T-cell (primary cell): Measurements from ENCODE around the gene NYAP1. TPM values are rescaled to one million over a fixed set of nuclear protein-coding genes. Genes with fewer than 3 reads are reported as not detected.

Experiments used
- ATAC-seq, 4 experiments: fragments of 200-7000 bp in 3 of 4; fragments of 150-1000 bp in 1 of 4; cut with Tn5 transposase; replicated peaks in 1 of 4; 1 replicate in 3 of 4; 2 replicates in 1 of 4; pipeline ENCODE4 v1.10.0; 2021; ENCODE audit warnings: moderate library complexity in 3 of 4, mild to moderate bottlenecking in 2 of 4, moderate number of reproducible peaks in 1 of 4
- CTCF ChIA-PET, 2 donors: fragments of 300-600 bp; sonication (Branson Sonifier 250); formaldehyde crosslinking; loops; one replicate each; lab custom pipeline; 2022; ENCODE audit warnings: antibody characterized with exemption in 2 of 2; lab: Charles Lee
- POLR2A ChIA-PET, 2 donors: fragments of 300-600 bp; sonication (Branson Sonifier 250); formaldehyde crosslinking; loops; one replicate each; lab custom pipeline; 2022; ENCODE audit warnings: antibody characterized with exemption in 2 of 2; lab: Charles Lee
- DNase-seq, 35 experiments: peaks; one replicate each; pipeline versions ENCODE4 v3.0.0 to v3.0.0-alpha.2; 2013 to 2023
- H3K27ac ChIP-seq: one replicate; pipeline ENCODE4 v1.5.1; 2013; ENCODE audit warnings: low read length
- H3K27me3 ChIP-seq, 2 experiments: replicated peaks in 1 of 2; 1 replicate in 1 of 2; 2 replicates in 1 of 2; pipeline versions ENCODE4 v1.6.1 to v1.7.0; 2013; ENCODE audit warnings: low read length in 1 of 2, mixed read lengths in 1 of 2; ENCODE audit not compliant: control insufficient read depth in 2 of 2, insufficient read depth in 2 of 2; ENCODE audit errors: extremely low read depth in 1 of 2
- H3K36me3 ChIP-seq, 2 donors: 1 replicate in 1 of 2; 2 replicates in 1 of 2; pipeline versions ENCODE4 v1.6.1 to v1.7.0; 2013; ENCODE audit warnings: low read length in 1 of 2; ENCODE audit not compliant: control insufficient read depth in 2 of 2, insufficient read depth in 1 of 2; ENCODE audit errors: extremely low read depth in 1 of 2
- H3K4me1 ChIP-seq, 2 experiments: 1 replicate in 1 of 2; 2 replicates in 1 of 2; pipeline versions ENCODE4 v1.6.1 to v1.7.0; 2013; ENCODE audit warnings: low read length in 2 of 2, mixed read lengths in 1 of 2; ENCODE audit not compliant: insufficient read depth in 2 of 2, control insufficient read depth in 1 of 2; ENCODE audit errors: extremely low read depth in 1 of 2
- H3K4me3 ChIP-seq, 2 donors: 1 replicate in 1 of 2; 2 replicates in 1 of 2; pipeline versions ENCODE4 v1.5.1 to v1.7.0; 2013; ENCODE audit warnings: mild to moderate bottlenecking in 2 of 2, low read length in 1 of 2, moderate library complexity in 1 of 2; ENCODE audit not compliant: control insufficient read depth in 1 of 2; ENCODE audit errors: extremely low read depth in 1 of 2
- H3K9me3 ChIP-seq: 2 replicates; pipeline ENCODE4 v1.7.0; 2013
- H3K27ac Mint-ChIP-seq, 2 donors: one replicate each; pipeline ENCODE4 v1.8.0; 2020 to 2021; ENCODE audit warnings: mild to moderate bottlenecking in 2 of 2, mixed read lengths in 2 of 2
- H3K27me3 Mint-ChIP-seq, 2 donors: one replicate each; pipeline ENCODE4 v1.8.0; 2021 to 2022; ENCODE audit warnings: mixed read lengths in 2 of 2
- H3K36me3 Mint-ChIP-seq: one replicate; pipeline ENCODE4 v1.8.0; 2021; ENCODE audit warnings: mixed read lengths
- H3K4me1 Mint-ChIP-seq, 3 donors: one replicate each; pipeline ENCODE4 v1.8.0; 2020 to 2022; ENCODE audit warnings: mixed read lengths in 3 of 3, mild to moderate bottlenecking in 1 of 3
- H3K4me3 Mint-ChIP-seq, 3 donors: one replicate each; pipeline ENCODE4 v1.8.0; 2020 to 2022; ENCODE audit warnings: mild to moderate bottlenecking in 3 of 3, mixed read lengths in 3 of 3, moderate library complexity in 3 of 3
- H3K9me3 Mint-ChIP-seq, 3 donors: one replicate each; pipeline ENCODE4 v1.8.0; 2020 to 2022; ENCODE audit warnings: mixed read lengths in 3 of 3
- WGBS: methylation state at CpG from one replicate; pipeline ENCODE4 v1.1.5; 2013; ENCODE audit warnings: missing lambda C conversion rate; ENCODE audit not compliant: insufficient coverage; 5-methylcytosine and 5-hydroxymethylcytosine counted together
- total RNA-seq, 35 experiments: library from RNA in 6 of 35; stranded (reverse) in 6 of 35; fragments of 120-200 nt in 1 of 35; gene quantifications; one replicate each; pipeline versions ENCODE4 v1.2.1 to v1.2.4 and lab custom pipeline; 2013 to 2026

The NYAP1 gene
- total RNA-seq, 5 donors from 2014 or later (not counting 1 experiment from before 2014, with no cell fraction given), result 0.50 to 1.4 (median 0.99) TPM

GRCh38 chr7:100477871-100478267, 5.9 kb upstream of the NYAP1 start:
- 0% methylated on average over 7 of the region's 16 CpGs for WGBS
- no peaks in the 10 kb centered on the region for H3K27me3 Mint-ChIP-seq
- Histone ChIP-seq H3K4me3 (peak overlapping the region; percentile 98 to 100), H3K27ac (peak overlapping the region; percentile 66), H3K36me3 (peaks cover 4 to 40% of the 10 kb centered on the region in 2 donors), H3K9me3 (no peaks in the 10 kb centered on the region), H3K4me1 (peaks cover 27 to 66% of the 10 kb centered on the region in 2 experiments), H3K27me3 (peaks cover 0 to 3% of the 10 kb centered on the region in 2 experiments)
- peak overlapping the region; percentile 86 to 90 for H3K27ac Mint-ChIP-seq
- ChIA-PET POLR2A (interaction anchor here in 1 of 2 donors (0.5 to 0.6 kb wide), 2 partner anchors 34 to 395 kb away, joined by 3 to 6 read pairs; no protein-coding TSS in a partner anchor), CTCF (interaction anchor here (0.6 to 0.9 kb wide), 2 partner anchors 38 to 605 kb away, joined by 3 to 5 read pairs; no protein-coding TSS in a partner anchor)
- H3K4me3 Mint-ChIP-seq, result peak overlapping the region; percentile 91 to 97 (median 92)
- no peak for DNase-seq
- peaks cover 54 to 60% (median 56%) of the 10 kb centered on the region in 3 donors for H3K4me1 Mint-ChIP-seq
- no peaks in the 10 kb centered on the region for H3K9me3 Mint-ChIP-seq
- ATAC-seq, result no peak
- peaks cover 10% of the 10 kb centered on the region for H3K36me3 Mint-ChIP-seq

DNA sequence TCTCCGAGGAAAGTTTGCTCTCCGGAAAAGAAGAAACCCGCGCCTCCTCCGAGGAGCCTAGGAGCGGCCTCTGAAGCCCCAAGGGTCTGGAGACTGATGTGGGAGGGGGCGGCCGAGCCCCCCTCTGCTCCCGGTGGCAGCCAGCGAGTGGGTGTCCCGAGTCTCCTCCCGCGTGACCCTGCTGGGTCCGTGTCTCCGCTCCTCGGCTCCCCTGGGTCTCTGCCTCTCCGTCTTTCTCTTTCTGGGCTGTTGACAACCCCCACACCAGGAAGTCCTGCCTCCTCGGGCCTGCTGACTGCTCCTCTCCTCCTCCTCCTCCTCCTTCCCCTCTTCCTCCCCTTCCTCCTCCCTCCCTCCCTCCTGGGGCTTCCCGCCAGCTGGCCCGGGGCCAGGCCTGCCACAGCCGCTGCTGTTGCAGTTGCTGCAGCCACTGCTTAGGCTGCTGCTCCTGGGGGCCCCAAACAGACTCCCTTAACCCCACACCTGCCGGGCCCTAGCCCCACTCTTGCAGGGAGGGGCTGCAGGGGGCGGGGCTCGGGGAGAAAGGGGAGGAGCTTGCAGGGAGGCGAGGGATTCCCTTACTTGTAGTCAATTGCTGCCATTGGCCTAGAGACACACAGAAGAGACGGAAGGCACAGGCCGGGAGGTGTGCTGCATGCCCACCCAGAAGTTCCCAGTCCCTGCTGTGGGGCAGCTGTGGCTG, 4.6 kb upstream of the NYAP1 start, which contains the start of gene TSC22D4:
TSC22D4 (minus strand) TSS at position 257 of the 703 bp plus-strand sequence. CDS start 1,176 bp downstream, outside the sequence.
- ATAC-seq (peak; percentile 72 to 78 (median 76)), DNase-seq (peak; percentile 85 to 95 (median 92))
- no peaks in the 10 kb centered on the region for H3K9me3 Mint-ChIP-seq
- WGBS, result 0% methylated on average over 18 of the region's 27 CpGs
- peak within 1 kb of the TSS; percentile 91 for H3K27ac Mint-ChIP-seq
- peaks cover 45 to 49% (median 46%) of the 10 kb centered on the region in 3 donors for H3K4me1 Mint-ChIP-seq
- POLR2A ChIA-PET, result interaction anchor here (0.6 to 1.0 kb wide), 3 partner anchors 49 to 151 kb away, joined by 3 to 5 read pairs (median 4); no protein-coding TSS in a partner anchor
- Histone ChIP-seq H3K9me3 (no peaks in the 10 kb centered on the region), H3K27ac (peak within 1 kb of the TSS; percentile 66), H3K36me3 (peaks cover 0 to 29% of the 10 kb centered on the region in 2 donors), H3K4me1 (peaks cover 24 to 61% of the 10 kb centered on the region in 2 experiments), H3K27me3 (peaks cover 0 to 3% of the 10 kb centered on the region in 2 experiments), H3K4me3 (peak within 1 kb of the TSS; percentile 98 to 100)
- H3K4me3 Mint-ChIP-seq, result peak within 1 kb of the TSS; percentile 91 to 97 (median 92)
- CTCF ChIA-PET, result interaction anchor here (1.1 to 1.2 kb wide), 2 partner anchors 81 to 227 kb away, joined by 3 to 14 read pairs; partner anchors contain the start of gene POP7 (in 1 of the 2)
- H3K36me3 Mint-ChIP-seq, result peaks cover 7% of the 10 kb centered on the region
- no peaks in the 10 kb centered on the region for H3K27me3 Mint-ChIP-seq

DNA sequence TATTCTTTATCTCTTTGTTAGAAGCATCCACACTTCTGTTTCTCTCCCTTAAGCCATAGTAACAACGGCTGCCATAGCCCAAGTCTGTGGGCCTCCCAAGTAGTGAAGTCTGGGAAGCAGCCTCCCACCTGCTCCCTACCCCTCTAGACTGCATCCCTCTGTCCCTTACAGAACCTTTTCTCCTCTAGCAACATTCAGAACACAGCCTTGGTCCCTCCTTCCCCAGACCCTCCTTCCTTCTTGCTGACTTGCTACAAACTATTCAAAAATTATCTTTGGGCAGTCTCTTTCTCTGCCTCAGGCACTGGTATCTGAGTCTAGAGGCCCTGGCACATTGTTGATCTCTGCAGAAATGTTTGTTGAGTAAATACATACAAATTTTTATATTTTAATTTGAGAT, 2.3 kb upstream of the NYAP1 start:
- Mint-ChIP-seq H3K36me3 (peaks cover 3% of the 10 kb centered on the region), H3K27ac (no peak overlapping the region), H3K9me3 (no peaks in the 10 kb centered on the region), H3K4me3 (peak overlapping the region in 2 of 3 donors; percentile 5 to 50), H3K27me3 (no peaks in the 10 kb centered on the region), H3K4me1 (peaks cover 28 to 32% (median 32%) of the 10 kb centered on the region in 3 donors)
- H3K4me1 ChIP-seq, result peaks cover 17 to 42% of the 10 kb centered on the region in 2 experiments
- H3K27me3 ChIP-seq, result peaks cover 0 to 3% of the 10 kb centered on the region in 2 experiments
- no peaks in the 10 kb centered on the region for H3K9me3 ChIP-seq
- no peak overlapping the region for H3K4me3 ChIP-seq
- WGBS, result 100% methylated on average over 1 of the region's 1 CpG
- ChIA-PET POLR2A (interaction anchor here (0.6 kb wide), 2 partner anchors 50 to 834 kb away, joined by 3 to 6 read pairs; no protein-coding TSS in a partner anchor), CTCF (interaction anchor here (0.6 to 1.0 kb wide), 5 partner anchors 12 to 604 kb away, joined by 3 to 7 read pairs (median 5); partner anchors contain the start of gene TRIM56 (in 1 of the 2))
- ATAC-seq, result no peak
- H3K36me3 ChIP-seq, result peaks cover 0 to 11% of the 10 kb centered on the region in 2 donors
- H3K27ac ChIP-seq, result no peak overlapping the region
- no peak for DNase-seq

- no peaks in the 10 kb centered on the region for H3K36me3 ChIP-seq
Observed at GRCh38 chr7:100482728-100483089, 1.0 kb upstream of the NYAP1 start.

GRCh38 chr7:100483090-100483721, 521 bp upstream of the NYAP1 start:
- Mint-ChIP-seq H3K4me3 (peak overlapping the region; percentile 79 to 86 (median 83)), H3K9me3 (no peaks in the 10 kb centered on the region), H3K27ac (peak overlapping the region; percentile 73 to 74), H3K4me1 (peaks cover 22 to 25% (median 24%) of the 10 kb centered on the region in 3 donors), H3K27me3 (no peaks in the 10 kb centered on the region), H3K36me3 (no peaks in the 10 kb centered on the region)
- Histone ChIP-seq H3K27ac (no peak overlapping the region), H3K9me3 (no peaks in the 10 kb centered on the region), H3K4me3 (peak overlapping the region; percentile 58 to 71), H3K27me3 (peaks cover 0 to 3% of the 10 kb centered on the region in 2 experiments), H3K4me1 (peaks cover 10 to 29% of the 10 kb centered on the region in 2 experiments), H3K36me3 (no peaks in the 10 kb centered on the region)
- ChIA-PET CTCF (interaction anchor here (0.5 to 1.9 kb wide), 7 partner anchors 12 to 361 kb away, joined by 3 to 6 read pairs (median 5); partner anchors contain the start of gene AGFG2 (in 1 of the 2)), POLR2A (no interaction called here)
- DNase-seq (peak; percentile 41 to 90 (median 73)), ATAC-seq (peak; percentile 64 to 77 (median 66))
- under 1% methylated on average over 74 of the region's 79 CpGs for WGBS

More at GRCh38 chr7:100482728-100483089, 1.0 kb upstream of the NYAP1 start:
- Mint-ChIP-seq H3K4me3 (peak overlapping the region; percentile 79 to 86 (median 83)), H3K9me3 (no peaks in the 10 kb centered on the region), H3K4me1 (peaks cover 22 to 25% (median 24%) of the 10 kb centered on the region in 3 donors), H3K36me3 (no peaks in the 10 kb centered on the region), H3K27me3 (no peaks in the 10 kb centered on the region), H3K27ac (peak overlapping the region; percentile 73 to 74)
- Histone ChIP-seq H3K27ac (no peak overlapping the region), H3K4me3 (peak overlapping the region; percentile 58 to 71), H3K4me1 (peaks cover 10 to 29% of the 10 kb centered on the region in 2 experiments), H3K27me3 (peaks cover 0 to 3% of the 10 kb centered on the region in 2 experiments), H3K9me3 (no peaks in the 10 kb centered on the region)
- ATAC-seq, result no peak
- ChIA-PET CTCF (interaction anchor here (0.5 to 1.9 kb wide), 7 partner anchors 10 to 360 kb away, joined by 3 to 6 read pairs (median 5); partner anchors contain the start of gene AGFG2 (in 1 of the 2)), POLR2A (interaction anchor here in 1 of 2 donors (0.5 kb wide), 1 partner anchor 64 kb away, joined by 3 read pairs; no protein-coding TSS in a partner anchor)
- WGBS, result 47% methylated on average over 13 of the region's 14 CpGs
- DNase-seq, result no peak
